ENCODE measurements around the gene PGAM5.
"Not testable (repeated sequence)": the region's sequence is repeated elsewhere in the genome, so short reads cannot be mapped to it uniquely, and the experiment has no call there.

Gene PGAM5

GRCh38 chr12:132672678-132673077 is 38.0 kb upstream of the PGAM5 start:
- H3K9ac ChIP-seq (ENCODE audit: low read depth, low read length), result no peak overlapping the region
- no peaks in the 10 kb centered on the region for H3K9me3 ChIP-seq (ENCODE audit: control insufficient read depth, insufficient read depth, low read length)
- H3K36me3 ChIP-seq (ENCODE audit: control insufficient read depth, insufficient read depth, low read length), result peaks cover 69% of the 10 kb centered on the region
- H3K4me1 ChIP-seq (ENCODE audit: control insufficient read depth, insufficient read depth, low read length), result no peaks in the 10 kb centered on the region
- H3K27me3 ChIP-seq (ENCODE audit: control insufficient read depth, insufficient read depth, low read length), result no peaks in the 10 kb centered on the region
- no peak overlapping the region for H3K4me3 ChIP-seq (ENCODE audit: low read depth, low read length)

- no peak overlapping the region for H3K4me3 ChIP-seq (ENCODE audit: low read depth, low read length)
- no peaks in the 10 kb centered on the region for H3K4me1 ChIP-seq (ENCODE audit: control insufficient read depth, insufficient read depth, low read length)
- H3K9ac ChIP-seq (ENCODE audit: low read depth, low read length), result no peak overlapping the region
- H3K36me3 ChIP-seq (ENCODE audit: control insufficient read depth, insufficient read depth, low read length), result peaks cover 62% of the 10 kb centered on the region
- H3K9me3 ChIP-seq (ENCODE audit: control insufficient read depth, insufficient read depth, low read length), result no peaks in the 10 kb centered on the region
- no peaks in the 10 kb centered on the region for H3K27me3 ChIP-seq (ENCODE audit: control insufficient read depth, insufficient read depth, low read length)
These were observed 37.1 kb upstream of the PGAM5 start for GRCh38 chr12:132673288-132674179.

GRCh38 chr12:132674561-132674960 is 36.1 kb upstream of the PGAM5 start:
- Histone ChIP-seq H3K4me1 (ENCODE audit: control insufficient read depth, insufficient read depth, low read length) (no peaks in the 10 kb centered on the region), H3K9ac (ENCODE audit: low read depth, low read length) (no peak overlapping the region), H3K4me3 (ENCODE audit: low read depth, low read length) (no peak overlapping the region), H3K9me3 (ENCODE audit: control insufficient read depth, insufficient read depth, low read length) (no peaks in the 10 kb centered on the region), H3K36me3 (ENCODE audit: control insufficient read depth, insufficient read depth, low read length) (peaks cover 65% of the 10 kb centered on the region), H3K27me3 (ENCODE audit: control insufficient read depth, insufficient read depth, low read length) (no peaks in the 10 kb centered on the region)

- H3K9me3 ChIP-seq (ENCODE audit: control insufficient read depth, insufficient read depth, low read length), result no peaks in the 10 kb centered on the region
- H3K4me3 ChIP-seq (ENCODE audit: low read depth, low read length), result no peak overlapping the region
- no peaks in the 10 kb centered on the region for H3K4me1 ChIP-seq (ENCODE audit: control insufficient read depth, insufficient read depth, low read length)
- no peak overlapping the region for H3K9ac ChIP-seq (ENCODE audit: low read depth, low read length)
- H3K36me3 ChIP-seq (ENCODE audit: control insufficient read depth, insufficient read depth, low read length), result peaks cover 64% of the 10 kb centered on the region
- no peaks in the 10 kb centered on the region for H3K27me3 ChIP-seq (ENCODE audit: control insufficient read depth, insufficient read depth, low read length)
These were observed 34.7 kb upstream of the PGAM5 start for GRCh38 chr12:132675757-132676432.

GRCh38 chr12:132677492-132677891 is 33.1 kb upstream of the PGAM5 start:
- H3K36me3 ChIP-seq (ENCODE audit: control insufficient read depth, insufficient read depth, low read length), result peaks cover 56% of the 10 kb centered on the region

GRCh38 chr12:132685400-132685799 is 25.2 kb upstream of the PGAM5 start:
- Histone ChIP-seq H3K4me1 (ENCODE audit: control insufficient read depth, insufficient read depth, low read length) (no peaks in the 10 kb centered on the region), H3K9me3 (ENCODE audit: control insufficient read depth, insufficient read depth, low read length) (no peaks in the 10 kb centered on the region), H3K4me3 (ENCODE audit: low read depth, low read length) (no peak overlapping the region), H3K27me3 (ENCODE audit: control insufficient read depth, insufficient read depth, low read length) (peaks cover 11% of the 10 kb centered on the region), H3K9ac (ENCODE audit: low read depth, low read length) (no peak overlapping the region), H3K36me3 (ENCODE audit: control insufficient read depth, insufficient read depth, low read length) (no peaks in the 10 kb centered on the region)

More at GRCh38 chr12:132677492-132677891, 33.1 kb upstream of the PGAM5 start:
- H3K27me3 ChIP-seq (ENCODE audit: control insufficient read depth, insufficient read depth, low read length), result no peaks in the 10 kb centered on the region
- no peaks in the 10 kb centered on the region for H3K9me3 ChIP-seq (ENCODE audit: control insufficient read depth, insufficient read depth, low read length)
- no peaks in the 10 kb centered on the region for H3K4me1 ChIP-seq (ENCODE audit: control insufficient read depth, insufficient read depth, low read length)
- no peak overlapping the region for H3K4me3 ChIP-seq (ENCODE audit: low read depth, low read length)
- H3K9ac ChIP-seq (ENCODE audit: low read depth, low read length), result no peak overlapping the region

- Histone ChIP-seq H3K27me3 (ENCODE audit: control insufficient read depth, insufficient read depth, low read length) (peaks cover 11% of the 10 kb centered on the region), H3K4me3 (ENCODE audit: low read depth, low read length) (peak overlapping the region; percentile 52), H3K4me1 (ENCODE audit: control insufficient read depth, insufficient read depth, low read length) (no peaks in the 10 kb centered on the region), H3K36me3 (ENCODE audit: control insufficient read depth, insufficient read depth, low read length) (no peaks in the 10 kb centered on the region), H3K9me3 (ENCODE audit: control insufficient read depth, insufficient read depth, low read length) (no peaks in the 10 kb centered on the region), H3K9ac (ENCODE audit: low read depth, low read length) (peak overlapping the region; percentile 70)
These were observed 23.8 kb upstream of the PGAM5 start for GRCh38 chr12:132686825-132687210.

GRCh38 chr12:132687211-132688164 is 23.2 kb upstream of the PGAM5 start, which contains the start of the genes POLE and PXMP2:
TSS of gene POLE (minus strand) at chr12:132687342. CDS start at chr12:132687315, 27 bp downstream.
TSS of gene PXMP2 (plus strand) at chr12:132687587. CDS start at chr12:132687671, 84 bp downstream.
- peaks cover 11% of the 10 kb centered on the region for H3K27me3 ChIP-seq (ENCODE audit: control insufficient read depth, insufficient read depth, low read length)
- H3K9me3 ChIP-seq (ENCODE audit: control insufficient read depth, insufficient read depth, low read length), result no peaks in the 10 kb centered on the region
- H3K9ac ChIP-seq (ENCODE audit: low read depth, low read length), result peak within 1 kb of the TSS; percentile 70
- H3K36me3 ChIP-seq (ENCODE audit: control insufficient read depth, insufficient read depth, low read length), result no peaks in the 10 kb centered on the region
- H3K4me3 ChIP-seq (ENCODE audit: low read depth, low read length), result peak within 1 kb of the TSS; percentile 52
- no peaks in the 10 kb centered on the region for H3K4me1 ChIP-seq (ENCODE audit: control insufficient read depth, insufficient read depth, low read length)

GRCh38 chr12:132689227-132689626 is 21.4 kb upstream of the PGAM5 start:
- Histone ChIP-seq H3K27me3 (ENCODE audit: control insufficient read depth, insufficient read depth, low read length) (peaks cover 11% of the 10 kb centered on the region), H3K4me1 (ENCODE audit: control insufficient read depth, insufficient read depth, low read length) (no peaks in the 10 kb centered on the region), H3K9ac (ENCODE audit: low read depth, low read length) (no peak overlapping the region), H3K9me3 (ENCODE audit: control insufficient read depth, insufficient read depth, low read length) (no peaks in the 10 kb centered on the region), H3K4me3 (ENCODE audit: low read depth, low read length) (peak overlapping the region; percentile 18), H3K36me3 (ENCODE audit: control insufficient read depth, insufficient read depth, low read length) (no peaks in the 10 kb centered on the region)

GRCh38 chr12:132690112-132690511 is 20.5 kb upstream of the PGAM5 start:
- Histone ChIP-seq H3K27me3 (ENCODE audit: control insufficient read depth, insufficient read depth, low read length) (peaks cover 11% of the 10 kb centered on the region), H3K9ac (ENCODE audit: low read depth, low read length) (no peak overlapping the region), H3K9me3 (ENCODE audit: control insufficient read depth, insufficient read depth, low read length) (no peaks in the 10 kb centered on the region), H3K36me3 (ENCODE audit: control insufficient read depth, insufficient read depth, low read length) (no peaks in the 10 kb centered on the region), H3K4me1 (ENCODE audit: control insufficient read depth, insufficient read depth, low read length) (no peaks in the 10 kb centered on the region), H3K4me3 (ENCODE audit: low read depth, low read length) (no peak overlapping the region)

- not testable (repeated sequence) for H3K4me3 ChIP-seq (ENCODE audit: low read depth, low read length); H3K36me3 ChIP-seq (ENCODE audit: control insufficient read depth, insufficient read depth, low read length); H3K9ac ChIP-seq (ENCODE audit: low read depth, low read length); H3K4me1 ChIP-seq (ENCODE audit: control insufficient read depth, insufficient read depth, low read length); H3K9me3 ChIP-seq (ENCODE audit: control insufficient read depth, insufficient read depth, low read length)
- peaks cover 11% of the 10 kb centered on the region for H3K27me3 ChIP-seq (ENCODE audit: control insufficient read depth, insufficient read depth, low read length)
These were observed 18.6 kb upstream of the PGAM5 start for GRCh38 chr12:132692030-132692429.

Measured in iPS-15b (cell line).